Urothelium cell line (cell line): ENCODE measurements around the gene LEMD1.

Experiments
- DNase-seq: peaks from one replicate; pipeline ENCODE4 v3.0.0; 2011; ENCODE audit warnings: low spot score, mixed read lengths
- FAIRE-seq: peaks from 2 replicates; lab custom pipeline; 2011; peaks lifted over from hg19 to GRCh38; lab: Jason Lieb, UNC

Gene LEMD1

GRCh38 chr1:205338011-205338410 is 83.8 kb downstream of the LEMD1 start:
- FAIRE-seq (no peak), DNase-seq (no peak)

GRCh38 chr1:205337481-205337880 is 84.4 kb downstream of the LEMD1 start:
- no peak for DNase-seq
- no peak for FAIRE-seq

GRCh38 chr1:205335692-205336091 is 86.2 kb downstream of the LEMD1 start:
- DNase-seq: peak; percentile 90
- FAIRE-seq: peak; percentile 61

- FAIRE-seq (no peak), DNase-seq (no peak)
Measured at GRCh38 chr1:205332015-205332791, 89.7 kb downstream of the LEMD1 start.
